OCI-LY7 (cell line): Measurements from ENCODE around the gene REEP6.

Experiments
- CTCF ChIP-seq: fragments of 200-600 bp; sonication (generic); conservative IDR thresholded peaks from 2 replicates; pipeline ENCODE4 v1.5.1; 2014; ENCODE audit warnings: mild to moderate bottlenecking, antibody characterized with exemption, low read length, moderate library complexity, mixed read lengths
- EZH2phosphoT487 ChIP-seq: fragments of 200-600 bp; sonication (generic); IDR thresholded peaks from 2 replicates; pipeline ENCODE4 v1.6.1; 2018; ENCODE audit warnings: low read depth, borderline replicate concordance, mild to moderate bottlenecking, mixed run types, antibody characterized with exemption, low read length, moderate library complexity, mixed read lengths

- TF ChIP-seq CTCF, result no peak
- TF ChIP-seq EZH2phosphoT487, result no peak
Observed at GRCh38 chr19:1531587-1531986, 40.6 kb downstream of the REEP6 start.
